Posterior cingulate gyrus (tissue), 11 donors: ENCODE results near the gene ZCCHC7.

Source experiments
- DNase-seq, 10 donors: peaks; one replicate each; pipeline versions ENCODE4 v3.0.0 to v3.0.0-alpha.2; 2020 to 2021; ENCODE audit warnings: mixed read lengths in 3 of 10
- intact Hi-C: fragments of 100-400 bp; cut with DNase I; formaldehyde crosslinking; loops from one replicate; pipeline ENCODE4 v1.15.1; 2023

ZCCHC7 gene

DNA sequence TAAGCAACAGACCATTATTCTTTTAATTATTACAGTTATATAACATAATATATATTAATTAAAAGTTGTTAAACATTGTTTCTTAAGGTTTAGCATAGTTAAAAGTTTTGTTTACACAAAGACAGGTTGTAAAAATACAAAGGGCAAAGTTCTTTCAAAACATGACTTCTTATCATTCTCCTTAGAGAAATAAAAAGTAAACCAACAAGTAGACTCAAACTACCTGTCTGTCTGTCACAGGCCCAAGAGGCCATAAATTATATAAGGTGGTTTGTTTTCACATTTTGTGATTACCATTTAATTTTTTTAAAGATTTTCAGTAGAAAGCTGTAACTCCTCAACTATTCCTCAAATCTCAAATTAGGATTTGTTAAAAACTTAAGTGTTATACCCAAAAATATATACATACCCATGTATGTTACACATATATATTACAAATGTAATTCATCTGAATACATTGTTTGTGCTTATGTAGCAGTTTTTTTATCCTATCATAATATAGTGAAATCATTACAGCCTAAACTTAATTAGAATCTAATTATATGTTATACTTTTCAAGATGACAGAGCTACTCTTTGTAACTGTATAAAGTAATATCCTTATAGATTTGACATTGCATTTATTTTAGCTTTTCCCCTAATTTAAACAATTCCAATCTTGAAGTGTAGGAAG is 208.3 kb downstream of the ZCCHC7 start:
- no peak for DNase-seq
- intact Hi-C loops = loop anchor here (10.0 kb wide), 1 partner anchor 464 kb away; no protein-coding TSS in a partner anchor

DNA sequence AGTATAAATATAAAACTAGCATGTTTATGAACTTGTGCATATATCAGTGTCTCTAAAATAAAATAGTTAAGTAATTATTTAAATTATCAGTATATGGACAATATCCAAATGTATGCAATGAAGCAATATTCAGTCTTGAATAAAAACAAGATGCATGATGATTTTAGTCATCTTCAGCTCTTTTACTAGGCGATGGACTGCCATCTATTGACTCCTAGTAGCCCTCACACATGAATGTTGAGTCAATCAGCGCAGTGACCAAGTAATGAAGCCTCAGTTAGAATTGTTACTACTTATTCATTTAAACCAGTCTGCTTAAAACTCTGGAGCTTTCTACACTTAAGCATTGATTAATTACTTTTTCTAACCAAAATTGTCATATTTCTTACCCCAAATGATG is 209.2 kb downstream of the ZCCHC7 start:
- DNase-seq = no peak
- intact Hi-C loops = loop anchor here (10.0 kb wide), 1 partner anchor 465 kb away; no protein-coding TSS in a partner anchor

DNA sequence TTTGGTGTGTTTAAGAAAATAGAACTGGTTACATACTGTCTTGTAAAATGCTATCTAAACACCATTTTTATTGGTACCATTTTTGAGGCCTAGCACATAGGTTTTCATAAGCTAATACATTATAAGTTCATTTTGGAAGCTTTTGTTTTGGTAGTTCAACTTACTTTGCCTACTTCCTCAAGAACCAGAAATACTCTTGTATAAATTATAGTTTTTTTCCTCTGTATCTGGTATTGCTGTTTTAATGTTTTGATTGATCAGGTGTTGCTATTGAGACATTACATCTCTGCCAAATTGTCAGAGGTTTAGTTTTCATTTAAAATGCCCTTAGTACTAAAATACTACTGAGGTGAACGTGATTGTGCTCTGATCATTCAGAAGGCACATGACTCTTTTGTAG is 211.5 kb downstream of the ZCCHC7 start:
- DNase-seq = no peak
- intact Hi-C loops = no loop called here

DNA sequence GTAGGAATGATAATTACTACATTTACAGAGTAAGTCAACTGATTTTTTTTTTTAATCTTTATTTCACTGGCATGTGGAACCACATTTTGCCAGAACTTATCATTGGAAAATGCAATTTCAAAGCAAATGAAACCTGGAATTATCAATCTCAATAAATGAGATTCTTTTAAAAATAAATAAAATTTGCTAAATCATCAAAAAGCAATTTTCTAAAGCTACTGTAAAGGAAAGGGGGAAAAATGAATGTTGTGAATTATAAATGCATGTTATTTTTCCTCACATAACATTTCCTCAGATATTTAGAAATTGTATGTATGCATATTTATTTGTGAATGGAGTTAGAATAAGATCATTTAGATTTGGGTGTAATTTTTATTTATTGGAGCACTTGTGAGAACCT is 212.2 kb downstream of the ZCCHC7 start:
- intact Hi-C loops = no loop called here
- DNase-seq = no peak

DNA sequence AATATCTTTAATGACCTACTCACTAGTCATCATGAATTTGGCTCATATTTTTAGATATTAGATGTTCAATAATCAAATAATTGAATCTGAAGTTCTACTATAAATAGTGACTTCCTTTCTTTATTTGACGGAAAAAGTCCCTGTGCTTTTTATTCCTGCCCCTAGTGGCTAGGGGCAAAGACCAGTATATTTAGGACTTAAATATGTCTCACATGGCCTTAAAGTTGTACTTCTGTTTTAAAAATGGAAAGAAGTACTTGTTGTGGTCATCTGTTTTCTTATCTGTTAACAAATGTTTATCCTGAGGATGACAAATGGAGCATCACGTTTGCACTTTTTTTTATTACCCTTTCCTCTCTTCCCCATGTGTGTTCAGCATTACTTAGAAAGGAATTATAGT is 212.9 kb downstream of the ZCCHC7 start:
- DNase-seq = no peak
- intact Hi-C loops = no loop called here

DNA sequence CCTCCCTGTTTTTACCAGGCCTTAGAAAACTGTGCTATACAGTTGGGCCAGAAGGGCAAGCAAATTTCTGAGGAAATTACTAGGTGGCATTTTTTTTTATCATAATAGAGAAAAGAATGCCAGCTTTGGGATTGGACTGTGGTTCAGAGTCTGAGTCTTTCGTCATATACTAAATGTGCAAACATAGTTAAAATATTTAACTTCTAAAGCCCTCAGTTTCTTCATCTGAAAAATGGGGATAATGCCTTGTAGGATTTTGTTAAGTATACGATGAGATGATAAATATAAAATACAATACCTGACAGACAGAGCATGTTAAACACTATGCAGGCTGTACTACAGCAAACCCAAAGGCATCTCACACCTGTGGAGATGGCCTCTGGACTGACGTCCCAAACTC is 214.9 kb downstream of the ZCCHC7 start:
- DNase-seq = no peak
- intact Hi-C loops = no loop called here

DNA sequence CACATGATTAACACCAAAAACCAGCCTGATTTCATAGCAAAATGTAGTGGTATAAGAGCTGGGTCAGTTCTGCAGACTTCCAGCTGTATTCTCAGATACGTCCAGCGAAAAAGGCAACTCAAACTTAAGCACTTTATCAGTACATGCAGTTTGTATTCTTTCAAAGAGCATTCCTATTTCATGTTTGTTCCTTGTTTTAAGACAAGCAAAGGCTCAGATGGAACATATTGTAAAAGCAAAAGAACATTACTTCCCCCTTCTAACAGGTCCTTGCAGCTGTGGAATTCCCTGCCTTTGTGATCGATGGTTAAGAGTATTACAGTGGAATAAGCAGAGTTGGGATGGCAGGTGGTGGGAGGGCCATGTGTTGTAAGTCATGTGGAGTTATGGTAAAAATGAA is 215.8 kb downstream of the ZCCHC7 start:
- DNase-seq = no peak
- intact Hi-C loops = no loop called here

DNA sequence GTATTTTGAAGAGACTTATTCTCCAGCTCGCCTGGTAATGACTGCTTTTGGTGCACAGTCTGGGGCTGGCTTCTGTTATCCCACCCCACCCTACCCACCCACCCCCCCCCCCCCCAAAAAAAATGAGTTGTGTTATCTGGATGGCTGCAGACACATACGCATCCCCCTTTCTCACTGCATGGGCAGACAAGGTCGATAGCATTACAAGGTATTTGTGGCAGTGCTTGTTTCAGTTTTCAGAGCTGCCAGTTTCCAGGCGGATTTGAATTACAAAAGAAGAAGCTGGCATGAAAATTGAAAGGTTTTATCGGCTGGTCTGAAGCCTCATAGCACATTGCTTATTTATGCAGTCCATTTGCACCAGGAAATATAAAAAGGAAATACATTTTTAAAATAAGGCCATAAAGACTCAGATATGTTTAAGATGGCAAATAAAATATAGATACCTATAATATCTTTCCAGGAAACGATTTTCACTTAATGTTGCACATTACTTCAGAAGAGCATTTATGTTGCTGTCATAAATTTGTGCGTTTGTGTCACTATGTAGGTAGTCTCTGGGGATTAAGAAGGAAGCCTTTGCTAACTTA is 217.0 kb downstream of the ZCCHC7 start:
- intact Hi-C loops = no loop called here

DNA sequence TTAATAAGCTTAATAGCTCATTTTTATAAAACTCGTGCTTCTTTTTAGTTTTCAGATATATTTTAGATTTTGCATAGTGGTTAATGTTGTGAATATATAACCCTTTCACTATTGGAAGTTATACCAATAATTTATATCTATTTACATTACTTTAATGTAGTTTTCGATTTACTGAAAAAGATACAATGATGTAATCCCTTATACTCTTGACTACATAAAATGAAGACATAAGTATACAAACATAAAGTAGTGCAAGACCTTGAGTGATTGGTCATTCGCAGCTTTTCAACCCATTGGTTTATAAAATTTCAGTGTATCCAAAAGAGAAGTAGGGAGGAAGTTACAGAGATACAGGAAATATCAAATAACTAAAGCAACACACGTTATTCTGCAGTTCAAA is 217.8 kb downstream of the ZCCHC7 start:
- intact Hi-C loops = no loop called here
- DNase-seq = no peak

More for the DNA sequence above, 217.0 kb downstream of the ZCCHC7 start:
- no peak for DNase-seq

DNA sequence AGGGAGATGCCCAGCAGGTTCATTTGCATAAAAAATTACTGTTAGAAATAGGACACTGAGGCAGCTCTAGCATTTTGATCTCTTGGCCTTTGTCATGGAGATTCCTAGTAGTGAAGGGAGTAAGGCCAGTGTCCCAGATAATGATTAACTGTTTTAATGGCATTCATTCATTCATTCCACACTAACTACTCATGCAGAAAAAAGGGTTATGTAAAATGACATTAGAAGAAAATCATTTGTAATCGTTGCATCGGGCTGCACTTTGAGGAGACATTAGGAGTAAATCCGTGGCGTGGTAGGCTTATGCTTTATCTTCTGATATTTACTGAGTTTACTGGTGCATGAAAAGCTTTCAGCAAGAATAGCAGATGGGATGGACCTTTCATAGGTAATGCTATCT is 219.5 kb downstream of the ZCCHC7 start:
- no peak for DNase-seq
- intact Hi-C loops = loop anchor here (5.0 kb wide), 1 partner anchor 137 kb away; no protein-coding TSS in a partner anchor

DNA sequence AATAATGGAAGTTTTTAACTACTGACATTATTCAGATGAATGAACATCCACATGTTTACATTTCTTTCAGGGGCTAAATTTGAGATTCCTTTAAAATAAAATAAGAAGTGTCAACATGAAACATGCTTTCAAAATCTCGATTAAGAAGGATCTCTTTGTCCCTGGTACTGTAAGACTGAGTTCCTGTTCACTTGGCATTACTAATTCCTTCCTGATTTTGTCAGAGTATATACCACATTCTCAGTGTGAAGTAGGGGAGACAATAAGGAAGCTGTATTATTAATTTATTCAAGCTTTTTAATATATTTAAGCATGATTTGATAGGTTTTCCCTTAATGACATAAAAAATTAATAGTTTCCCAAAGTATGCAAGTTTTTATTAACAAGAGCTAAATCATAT is 220.6 kb downstream of the ZCCHC7 start:
- intact Hi-C loops = loop anchor here (5.0 kb wide), 1 partner anchor 136 kb away; no protein-coding TSS in a partner anchor
- DNase-seq = no peak

DNA sequence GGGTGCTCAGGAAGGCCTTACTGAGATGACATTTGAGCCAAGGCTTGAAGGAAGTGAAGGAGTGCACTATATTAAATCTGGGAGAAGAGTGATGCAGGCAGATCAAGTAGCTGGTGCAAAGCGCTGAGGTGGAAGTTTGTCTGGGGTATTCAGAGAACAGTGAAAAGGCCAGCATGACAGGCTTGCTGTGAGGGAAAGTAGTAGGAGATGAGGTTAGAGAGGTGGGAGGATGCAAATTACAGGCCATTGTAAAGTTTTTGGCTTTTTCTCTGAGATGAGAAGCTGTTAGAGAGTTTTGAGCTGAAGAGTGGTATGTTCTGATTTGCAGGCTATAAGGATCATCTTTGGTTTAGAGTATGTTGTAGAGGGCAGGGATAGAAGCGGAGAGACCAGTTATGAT is 221.3 kb downstream of the ZCCHC7 start:
- intact Hi-C loops = loop anchor here (5.0 kb wide), 1 partner anchor 136 kb away; no protein-coding TSS in a partner anchor
- DNase-seq = no peak

DNA sequence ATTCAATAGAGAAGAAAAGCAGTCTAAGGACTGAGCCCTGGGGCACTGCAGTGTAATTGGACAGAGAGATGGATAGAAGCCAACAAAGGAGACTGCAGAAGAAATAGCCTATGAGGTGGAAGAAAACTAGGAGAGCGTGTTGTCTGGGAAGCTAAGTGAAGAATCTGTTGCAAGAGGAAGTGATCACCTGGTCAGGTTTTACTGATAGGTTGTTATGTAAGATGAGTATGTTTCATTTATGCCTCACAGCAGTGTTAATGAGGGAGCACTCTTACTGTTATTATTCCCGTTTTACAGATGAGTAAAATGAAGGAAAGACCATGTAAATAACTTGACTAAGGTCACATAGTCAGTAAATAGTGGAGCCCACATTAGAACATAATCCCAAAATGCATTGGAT is 222.1 kb downstream of the ZCCHC7 start:
- intact Hi-C loops = loop anchor here (5.0 kb wide), 1 partner anchor 135 kb away; no protein-coding TSS in a partner anchor
- DNase-seq = no peak

DNA sequence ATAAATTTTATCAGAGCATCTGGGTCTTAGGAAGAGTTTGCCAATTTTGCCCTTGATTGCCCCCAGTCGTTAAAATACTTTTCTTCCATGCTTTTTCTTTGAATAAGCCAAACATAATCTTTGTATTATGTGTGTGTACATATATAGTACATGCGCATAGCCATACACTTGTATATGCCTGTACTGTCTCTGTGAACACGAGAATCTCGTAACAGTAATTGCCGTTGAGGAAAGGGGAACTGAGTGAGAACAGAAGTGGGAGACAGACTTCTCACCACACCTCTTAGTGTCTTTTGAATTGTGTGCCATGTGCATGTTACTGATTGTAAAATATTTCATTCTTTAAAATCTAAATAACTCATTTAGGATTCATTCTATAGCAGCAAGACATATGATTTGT is 222.5 kb downstream of the ZCCHC7 start:
- DNase-seq = no peak
- intact Hi-C loops = loop anchor here (5.0 kb wide), 1 partner anchor 134 kb away; no protein-coding TSS in a partner anchor

DNA sequence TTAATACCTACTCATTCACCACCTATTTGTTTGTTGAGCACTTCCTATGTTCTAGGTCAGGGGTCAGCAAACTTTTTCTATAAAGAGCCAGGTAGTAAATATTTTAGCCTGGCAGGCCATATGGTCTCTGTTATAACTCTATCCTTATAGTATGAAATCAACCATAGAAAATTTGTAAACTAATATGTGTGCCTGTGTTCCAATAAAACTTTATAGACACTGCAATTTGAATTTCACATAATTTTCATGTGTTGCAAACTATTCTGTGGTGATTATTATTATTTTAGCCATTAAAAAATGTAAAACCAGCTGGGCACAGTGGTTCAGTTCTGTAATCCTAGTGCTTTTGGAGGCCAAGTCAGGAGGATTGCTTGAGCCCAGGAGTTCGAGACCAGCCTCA is 223.3 kb downstream of the ZCCHC7 start:
- no peak for DNase-seq
- intact Hi-C loops = loop anchor here (5.0 kb wide), 1 partner anchor 134 kb away; no protein-coding TSS in a partner anchor

DNA sequence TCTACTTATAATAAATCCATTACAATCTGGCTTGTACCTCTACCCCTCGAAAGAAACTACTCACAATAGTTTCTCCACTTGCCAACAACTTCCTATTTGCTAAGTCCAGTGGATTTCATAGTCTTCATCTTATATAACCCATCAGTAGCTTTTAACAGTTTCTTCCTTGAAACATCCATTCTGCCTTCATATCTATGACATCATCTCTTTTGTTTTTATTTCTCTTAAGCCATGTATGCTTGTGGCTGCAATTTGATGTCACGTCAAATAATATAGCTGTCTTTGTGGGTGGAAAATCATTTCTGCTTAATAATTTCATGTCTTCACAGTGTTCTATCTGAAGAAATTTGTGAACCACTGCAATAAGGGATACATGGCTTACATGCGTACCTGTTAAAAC is 224.7 kb downstream of the ZCCHC7 start:
- intact Hi-C loops = no loop called here

DNA sequence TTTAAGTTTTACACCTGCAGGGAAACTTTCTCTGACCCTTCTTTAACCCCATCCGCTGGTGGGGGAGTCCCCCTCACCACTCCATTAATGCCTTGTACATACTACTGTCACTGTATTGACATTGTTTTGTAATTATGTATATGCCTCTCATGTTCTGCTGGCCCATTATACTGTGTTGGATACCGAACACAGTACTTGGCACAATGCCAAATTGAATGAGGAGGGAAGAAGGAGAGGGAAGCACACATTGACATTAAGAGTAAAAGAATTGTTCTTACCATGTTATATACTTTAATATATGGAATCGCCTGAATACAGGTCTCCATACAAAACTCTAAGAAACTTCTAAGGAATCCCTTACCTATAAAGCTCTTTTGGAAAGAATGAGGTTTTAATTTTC is 228.5 kb downstream of the ZCCHC7 start:
- no peak for DNase-seq
- intact Hi-C loops = no loop called here

More for the DNA sequence above, 224.7 kb downstream of the ZCCHC7 start:
- DNase-seq = no peak

DNA sequence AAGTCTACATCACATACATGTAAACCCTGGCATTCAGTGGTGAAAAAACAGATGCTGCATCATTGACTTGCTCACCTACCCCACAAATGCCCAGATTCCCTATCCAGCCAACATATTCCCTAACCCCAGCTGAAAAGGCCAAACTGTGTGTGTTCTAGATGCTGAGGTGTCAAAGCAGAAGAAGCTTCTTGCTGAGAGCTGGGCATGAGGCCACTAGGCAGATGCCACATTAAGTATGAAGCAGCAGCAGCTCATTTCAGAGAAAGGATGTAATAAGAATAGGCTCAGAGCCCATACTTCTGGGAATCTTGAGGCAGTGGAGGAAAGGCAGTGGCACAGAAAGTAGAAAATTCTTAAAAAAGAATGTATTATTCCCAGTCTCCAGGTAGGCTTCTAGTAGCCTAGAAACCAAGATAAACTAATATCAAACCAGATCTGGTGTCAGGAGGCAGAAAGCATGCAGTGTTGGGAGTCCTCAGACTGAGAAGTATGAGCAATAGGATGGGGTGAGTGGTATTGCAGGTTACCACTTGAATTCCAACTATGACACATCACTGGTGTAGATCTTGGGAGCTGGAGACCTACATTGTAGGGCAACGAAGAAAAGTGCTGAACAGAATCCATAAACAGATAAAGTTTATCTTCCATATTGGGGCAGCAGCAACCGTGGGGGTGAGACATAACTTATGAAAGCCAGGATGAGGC is 230.3 kb downstream of the ZCCHC7 start:
- intact Hi-C loops = no loop called here

DNA sequence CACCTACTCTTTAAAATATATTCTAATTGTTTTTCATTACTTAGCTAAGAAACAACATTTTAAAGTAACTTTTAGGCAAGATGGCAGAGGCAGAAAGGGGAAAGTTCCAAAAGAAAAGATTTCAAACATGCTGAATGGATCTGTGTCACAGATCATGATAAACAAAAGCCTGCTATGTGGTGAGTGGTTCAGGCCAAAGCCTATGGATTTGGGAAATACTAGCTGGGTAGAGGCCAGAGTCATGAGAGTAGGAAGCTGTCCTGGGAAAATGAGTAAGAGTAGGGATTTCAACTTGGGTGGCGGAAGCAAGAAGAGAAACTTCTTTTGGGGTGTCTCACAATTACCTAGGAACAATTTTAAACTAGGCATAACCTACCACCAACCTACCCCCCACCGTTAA is 233.4 kb downstream of the ZCCHC7 start:
- no peak for DNase-seq
- intact Hi-C loops = no loop called here

More for the DNA sequence above, 230.3 kb downstream of the ZCCHC7 start:
- DNase-seq = peak in 1 of 10 donors; percentile 50

DNA sequence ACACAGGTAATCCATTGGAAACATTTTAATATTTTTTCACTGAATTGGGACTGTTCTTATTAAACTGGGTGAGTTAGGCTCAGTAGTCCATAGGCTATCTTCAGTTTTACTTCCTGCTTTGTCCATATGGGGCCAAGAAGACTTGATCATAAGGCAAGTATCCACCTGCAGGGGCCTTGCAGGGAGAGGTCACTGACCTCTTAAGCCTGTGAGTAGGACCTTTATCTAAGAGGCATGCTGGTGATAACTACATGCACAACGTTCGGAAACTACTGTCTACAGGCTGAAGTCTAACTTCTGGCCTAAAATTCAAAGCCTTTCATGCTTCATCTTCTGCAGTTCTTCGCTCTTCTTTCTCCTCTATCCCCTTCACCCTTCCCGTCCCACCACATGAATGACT is 242.1 kb downstream of the ZCCHC7 start:
- intact Hi-C loops = no loop called here
- no peak for DNase-seq

DNA sequence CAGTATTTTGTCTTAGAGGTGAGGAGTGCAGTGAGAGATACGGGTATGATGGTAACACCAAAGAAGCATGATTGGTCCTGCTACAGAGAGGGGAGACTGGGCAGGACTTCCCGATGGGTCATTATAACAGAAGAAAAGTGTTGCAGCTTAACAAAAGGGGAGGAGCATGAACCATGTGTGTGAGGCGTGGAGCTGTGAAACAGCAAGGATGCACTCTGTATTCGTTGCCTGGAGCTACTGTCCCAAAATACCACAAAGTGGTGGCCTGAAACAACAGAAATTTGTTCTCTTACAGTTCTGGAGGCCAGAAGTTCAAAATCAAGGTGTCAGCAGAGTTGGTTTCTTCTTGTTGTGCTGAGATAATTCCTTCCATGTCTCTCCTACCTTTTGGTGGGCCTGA is 242.8 kb downstream of the ZCCHC7 start:
- no peak for DNase-seq
- intact Hi-C loops = no loop called here
